HCT116 (cell line): ENCODE data around the gene PRR7. TPM values are rescaled to one million over a fixed set of nuclear protein-coding genes. Genes with fewer than 3 reads are reported as not detected.

ENCODE experiments used
- ATAC-seq: fragments of 200-7000 bp; cut with Tn5 transposase; 2 replicates; pipeline ENCODE4 v1.9.1; 2020; ENCODE audit warnings: mild to moderate bottlenecking, moderate library complexity
- BruUV-seq: library from RNA; stranded (reverse); fragments of 400-500 nt; replicated peaks from 2 replicates; lab custom pipeline; 2021; lab: Mats Ljungman, UMichigan
- CTCF ChIA-PET: fragments of 300-600 bp; sonication (Branson Sonifier 250); formaldehyde crosslinking; loops from one replicate; lab custom pipeline; 2021; ENCODE audit warnings: antibody characterized with exemption; lab: Charles Lee
- POLR2A ChIA-PET: fragments of 300-600, 350-600 bp; sonication (Branson Sonifier 250); formaldehyde crosslinking; loops from one replicate; lab custom pipeline; 2021; ENCODE audit warnings: antibody characterized with exemption; lab: Charles Lee
- RAD21 ChIA-PET, 2 experiments: fragments of 300-600 bp; sonication (Branson Sonifier 250); formaldehyde crosslinking; loops; one replicate each; lab custom pipeline; 2023; ENCODE audit warnings: low total read pairs in 2 of 2; ENCODE audit not compliant: uncharacterized antibody in 2 of 2, unreplicated experiment in 2 of 2, low non-redundant PET in 1 of 2; lab: Charles Lee
- DNase-seq: peaks from one replicate; pipeline ENCODE4 v3.0.0-alpha.2; 2010; ENCODE audit warnings: low read depth, low spot score
- H2AFZ ChIP-seq: fragments of 200-600 bp; shearing (Covaris generic), sonication (generic); 2 replicates; pipeline ENCODE4 v1.6.1; 2017; ENCODE audit warnings: low read depth, mixed run types, mixed read lengths, antibody characterized with exemption, low read length; ENCODE audit not compliant: poor library complexity, severe bottlenecking
- H3K27ac ChIP-seq: 2 replicates; pipeline ENCODE4 v1.5.1; 2012; ENCODE audit warnings: low read depth, low read length
- H3K27me3 ChIP-seq: fragments of 200-600 bp; sonication (generic); 2 replicates; pipeline ENCODE4 v1.6.1; 2016; ENCODE audit warnings: mixed run types, low read length, mixed read lengths; ENCODE audit not compliant: insufficient read depth
- H3K36me3 ChIP-seq, 2 experiments: fragments of 200-500 bp in 1 of 2; fragments of 200-600 bp in 1 of 2; sonication (Bioruptor generic) in 1 of 2; sonication (generic) in 1 of 2; 2 replicates each; pipeline versions ENCODE4 v1.5.1 to v1.6.1; 2014 to 2016; ENCODE audit warnings: low read length in 2 of 2, inconsistent platforms in 1 of 2, mixed read lengths in 1 of 2, mixed run types in 1 of 2; ENCODE audit not compliant: insufficient read depth in 2 of 2, control insufficient read depth in 1 of 2
- H3K4me1 ChIP-seq, 2 experiments: fragments of 200-600 bp in 1 of 2; sonication (generic) in 1 of 2; 2 replicates each; pipeline versions ENCODE4 v1.5.1 to v1.6.1; 2012 to 2017; ENCODE audit warnings: low read length in 2 of 2, inconsistent platforms in 1 of 2, mild to moderate bottlenecking in 1 of 2, mixed read lengths in 1 of 2, mixed run types in 1 of 2, moderate library complexity in 1 of 2; ENCODE audit not compliant: insufficient read depth in 2 of 2, control insufficient read depth in 1 of 2
- H3K4me2 ChIP-seq: fragments of 200-600 bp; sonication (generic); 2 replicates; pipeline ENCODE4 v1.6.1; 2017; ENCODE audit warnings: mixed run types, low read length, mixed read lengths
- H3K4me3 ChIP-seq, 2 experiments: fragments of 200-600 bp in 1 of 2; sonication (generic) in 1 of 2; replicated peaks in 1 of 2; 2 replicates each; pipeline ENCODE4 v1.5.1; 2011 to 2016; ENCODE audit warnings: low read length in 2 of 2, control low read depth in 1 of 2, low read depth in 1 of 2, mild to moderate bottlenecking in 1 of 2, mixed read lengths in 1 of 2, mixed run types in 1 of 2
- H3K79me2 ChIP-seq: fragments of 200-600 bp; sonication (generic); 2 replicates; pipeline ENCODE4 v1.6.1; 2017; ENCODE audit warnings: mild to moderate bottlenecking, mixed run types, low read length, moderate library complexity, mixed read lengths; ENCODE audit not compliant: insufficient read depth
- H3K9ac ChIP-seq: fragments of 200-600 bp; sonication (generic); 2 replicates; pipeline ENCODE4 v1.6.1; 2016; ENCODE audit warnings: low read length, mixed read lengths
- H3K9me2 ChIP-seq: fragments of 200-600 bp; sonication (generic), shearing (Covaris generic); 2 replicates; pipeline ENCODE4 v1.6.1; 2017; ENCODE audit warnings: mixed run types, mild to moderate bottlenecking, moderate library complexity; ENCODE audit not compliant: insufficient read depth
- H3K9me3 ChIP-seq, 2 experiments: fragments of 200-500 bp in 1 of 2; fragments of 200-600 bp in 1 of 2; sonication (Bioruptor generic) in 1 of 2; sonication (generic) in 1 of 2; 2 replicates each; pipeline ENCODE4 v1.6.1; 2014 to 2017; ENCODE audit warnings: low read length in 2 of 2, mixed read lengths in 2 of 2, inconsistent platforms in 1 of 2, low read depth in 1 of 2, mild to moderate bottlenecking in 1 of 2, mixed run types in 1 of 2, moderate library complexity in 1 of 2; ENCODE audit not compliant: control insufficient read depth in 1 of 2, insufficient read depth in 1 of 2
- H4K20me1 ChIP-seq: fragments of 200-600 bp; sonication (generic), shearing (Covaris generic); 2 replicates; pipeline ENCODE4 v1.6.1; 2017; ENCODE audit warnings: mixed run types, mild to moderate bottlenecking, moderate library complexity; ENCODE audit not compliant: insufficient read depth
- ATF3 ChIP-seq: IDR thresholded peaks from 2 replicates; pipeline ENCODE4 v1.6.1; 2012
- CBX3 ChIP-seq: IDR thresholded peaks from 2 replicates; pipeline ENCODE4 v1.6.1; 2012; ENCODE audit warnings: low read depth
- CTCF ChIP-seq, 3 experiments: fragments of 200-600 bp in 1 of 3; sonication (generic) in 1 of 3; IDR thresholded peaks in 2 of 3; conservative IDR thresholded peaks in 1 of 3; 2 replicates each; pipeline ENCODE4 v1.5.1; 2012 to 2017; ENCODE audit warnings: low read depth in 2 of 3, low read length in 2 of 3, antibody characterized with exemption in 1 of 3, borderline replicate concordance in 1 of 3, control low read depth in 1 of 3, mild to moderate bottlenecking in 1 of 3, mixed read lengths in 1 of 3, mixed run types in 1 of 3, moderate library complexity in 1 of 3; ENCODE audit not compliant: insufficient read depth in 1 of 3
- EGR1 ChIP-seq: IDR thresholded peaks from 2 replicates; pipeline ENCODE4 v1.6.1; 2012; ENCODE audit warnings: low read depth
- ELF1 ChIP-seq: IDR thresholded peaks from 2 replicates; pipeline ENCODE4 v1.6.1; 2012; ENCODE audit warnings: low read depth, borderline replicate concordance
- EZH2phosphoT487 ChIP-seq: fragments of 200-600 bp; IDR thresholded peaks from 2 replicates; pipeline ENCODE4 v1.6.1; 2018; ENCODE audit warnings: antibody characterized with exemption, borderline replicate concordance
- FOSL1 ChIP-seq: IDR thresholded peaks from 2 replicates; pipeline ENCODE4 v1.6.1; 2012; ENCODE audit warnings: low read depth
- MAX ChIP-seq: IDR thresholded peaks from 2 replicates; pipeline ENCODE4 v1.6.1; 2012
- POLR2A ChIP-seq: IDR thresholded peaks from 2 replicates; pipeline ENCODE4 v1.7.0; 2011; ENCODE audit warnings: borderline replicate concordance; ENCODE audit not compliant: insufficient read depth, insufficient read length; ENCODE audit errors: extremely low read depth
- POLR2AphosphoS5 ChIP-seq: IDR thresholded peaks from 2 replicates; pipeline ENCODE4 v1.6.1; 2011; ENCODE audit warnings: mild to moderate bottlenecking, low read depth, low read length, moderate library complexity
- SIN3A ChIP-seq: IDR thresholded peaks from 2 replicates; pipeline ENCODE4 v1.6.1; 2012; ENCODE audit warnings: low read depth
- SP1 ChIP-seq: IDR thresholded peaks from 2 replicates; pipeline ENCODE4 v1.6.1; 2012; ENCODE audit warnings: low read depth
- SRF ChIP-seq: IDR thresholded peaks from 2 replicates; pipeline ENCODE4 v1.6.1; 2012; ENCODE audit warnings: low read depth
- TCF7L2 ChIP-seq: IDR thresholded peaks from 2 replicates; pipeline ENCODE4 v1.7.0; 2011; ENCODE audit warnings: borderline replicate concordance, inconsistent platforms; ENCODE audit not compliant: insufficient read depth, insufficient read length; ENCODE audit errors: extremely low read depth
- YY1 ChIP-seq: IDR thresholded peaks from 2 replicates; pipeline ENCODE4 v1.6.1; 2011; ENCODE audit warnings: low read length, low read depth, moderate library complexity, mild to moderate bottlenecking; ENCODE audit not compliant: insufficient replicate concordance; ENCODE audit errors: extremely low read depth
- ZFX ChIP-seq: fragments of 450-650 bp; IDR thresholded peaks from 2 replicates; pipeline ENCODE4 v1.6.1; 2017
- ZNF274 ChIP-seq: fragments of 200-500 bp; sonication (Bioruptor generic); IDR thresholded peaks from 2 replicates; pipeline ENCODE4 v1.6.1; 2014; ENCODE audit warnings: mild to moderate bottlenecking, low read depth, low read length, inconsistent platforms
- intact Hi-C: fragments of 100-400 bp; cut with micrococcal nuclease; formaldehyde crosslinking; loops from 2 replicates; pipeline ENCODE4 v1.10.0; 2022
- total RNA-seq: library from RNA; stranded (reverse); gene quantifications from one replicate; pipeline ENCODE4 v1.2.1, GENCODE V29; 2021; ENCODE audit not compliant: unreplicated experiment

Gene PRR7
- total RNA-seq, 1 experiment from 2014 or later: 39.9 TPM

GRCh38 chr5:177459819-177460628 lies 13.4 kb downstream of the PRR7 start:
- no peak for ATAC-seq

More at GRCh38 chr5:177459819-177460628, 13.4 kb downstream of the PRR7 start:
- Histone ChIP-seq H3K9me3 (no peaks in the 10 kb centered on the region), H3K4me3 (no peak overlapping the region), H3K9ac (no peak overlapping the region), H3K27me3 (no peaks in the 10 kb centered on the region), H3K36me3 (peaks cover under 1 to 16% of the 10 kb centered on the region in 2 experiments; a peak in 2 of 4 replicates), H3K4me1 (peaks cover 8 to 22% of the 10 kb centered on the region in 2 experiments; a peak in 3 of 4 replicates), H3K9me2 (no peaks in the 10 kb centered on the region), H2AFZ (no peak overlapping the region), H3K4me2 (no peak overlapping the region), H3K79me2 (no peaks in the 10 kb centered on the region), H3K27ac (no peak overlapping the region), H4K20me1 (no peaks in the 10 kb centered on the region)
- no TSS peak for BruUV-seq
- ChIA-PET CTCF (interaction anchor here (0.9 kb wide), 1 partner anchor 35 kb away, joined by 3 read pairs; no protein-coding TSS in a partner anchor), POLR2A (no interaction called here), RAD21 (no interaction called here)
- TF ChIP-seq CTCF (IDR thresholded peaks at IDR 0.05 in 2 of 3, conservative IDR thresholded peaks at IDR 0.05 in 1 of 3; ENCODE audit: borderline replicate concordance in 1 of 3, insufficient read depth in 1 of 3, low read depth in 2 of 3, low read length in 2 of 3) (no peak), ZFX (no peak), POLR2A (no peak), YY1 (no peak), SP1 (no peak), MAX (no peak), ZNF274 (no peak), EZH2phosphoT487 (no peak), POLR2AphosphoS5 (no peak), SRF (no peak), CBX3 (no peak), SIN3A (no peak), ELF1 (no peak), TCF7L2 (no peak), FOSL1 (no peak), EGR1 (no peak), ATF3 (no peak)
- intact Hi-C loops: no loop called here
- DNase-seq: no peak
